GM11168 (cell line): Measurements from ENCODE around the gene CMIP.
"Not testable (repeated sequence)": the region's sequence is repeated elsewhere in the genome, so short reads cannot be mapped to it uniquely, and the experiment has no call there.

Source experiments
- in situ Hi-C: fragments of 300-500 bp; cut with MboI; formaldehyde crosslinking; loops from one replicate; pipeline ENCODE4 v1.12.0; 2022; ENCODE audit warnings: low sequenced_read_pairs; ENCODE audit not compliant: unreplicated experiment

The CMIP gene

GRCh38 chr16:81680444-81681275 is 236.1 kb downstream of the CMIP start:
- in situ Hi-C loops: no loop called here

- in situ Hi-C loops: no loop called here
These were observed 236.7 kb downstream of the CMIP start for GRCh38 chr16:81681311-81681710.

GRCh38 chr16:81684242-81684837 is 239.7 kb downstream of the CMIP start:
- in situ Hi-C loops: no loop called here

GRCh38 chr16:81684901-81685300 is 240.3 kb downstream of the CMIP start:
- in situ Hi-C loops: no loop called here

- in situ Hi-C loops: no loop called here
These were observed 242.0 kb downstream of the CMIP start for GRCh38 chr16:81686391-81687130.

- in situ Hi-C loops: no loop called here
These were observed 242.5 kb downstream of the CMIP start for GRCh38 chr16:81687131-81687456.

GRCh38 chr16:81688182-81688581 is 243.6 kb downstream of the CMIP start:
- in situ Hi-C loops: no loop called here

GRCh38 chr16:81688839-81689238 is 244.2 kb downstream of the CMIP start:
- in situ Hi-C loops: not testable (repeated sequence)

GRCh38 chr16:81692021-81692420 is 247.4 kb downstream of the CMIP start:
- in situ Hi-C loops: no loop called here

- in situ Hi-C loops: no loop called here
These were observed 248.0 kb downstream of the CMIP start for GRCh38 chr16:81692571-81692970.

GRCh38 chr16:81693041-81693743 is 248.6 kb downstream of the CMIP start:
- in situ Hi-C loops: no loop called here

GRCh38 chr16:81693744-81694303 is 249.2 kb downstream of the CMIP start:
- in situ Hi-C loops: no loop called here

GRCh38 chr16:81694494-81695280 is 250.1 kb downstream of the CMIP start:
- in situ Hi-C loops: no loop called here

- in situ Hi-C loops: no loop called here
These were observed 250.9 kb downstream of the CMIP start for GRCh38 chr16:81695321-81696165.

- in situ Hi-C loops: no loop called here
These were observed 251.8 kb downstream of the CMIP start for GRCh38 chr16:81696166-81696960.

- in situ Hi-C loops: no loop called here
These were observed 252.5 kb downstream of the CMIP start for GRCh38 chr16:81696961-81697615.

GRCh38 chr16:81697616-81698309 is 253.2 kb downstream of the CMIP start:
- in situ Hi-C loops: no loop called here
